Measurements from ENCODE around the gene PRKAG3.

PRKAG3 gene

GRCh38 chr2:218839888-218840287, 8.3 kb upstream of the PRKAG3 start:
- DNase-seq (ENCODE audit: low spot score), result no peak

DNA sequence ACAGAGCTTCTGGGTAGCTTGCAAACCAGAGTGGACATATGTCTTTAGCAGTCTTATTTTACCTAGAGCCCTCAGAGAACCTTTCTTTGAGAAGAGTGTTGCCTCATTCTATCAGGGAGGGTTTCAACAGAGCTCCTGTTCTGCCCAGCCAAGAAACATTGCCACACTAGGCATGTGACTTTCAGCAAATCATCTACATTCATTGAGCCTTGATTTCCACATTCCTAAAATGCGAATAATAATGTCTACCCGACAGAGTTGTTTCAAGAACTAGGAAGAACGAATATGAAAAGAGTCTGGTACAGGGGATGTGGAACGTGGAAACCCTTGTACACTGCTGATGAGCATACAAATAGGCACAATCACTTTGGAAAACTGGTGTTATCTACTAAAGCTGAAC, 7.8 kb upstream of the PRKAG3 start:
- DNase-seq (ENCODE audit: low spot score), result no peak

- no peak for DNase-seq (ENCODE audit: low spot score)
Observed at GRCh38 chr2:218837495-218837894, 5.9 kb upstream of the PRKAG3 start.

GRCh38 chr2:218834685-218835084, 3.1 kb upstream of the PRKAG3 start:
- DNase-seq (ENCODE audit: low spot score), result no peak

DNA sequence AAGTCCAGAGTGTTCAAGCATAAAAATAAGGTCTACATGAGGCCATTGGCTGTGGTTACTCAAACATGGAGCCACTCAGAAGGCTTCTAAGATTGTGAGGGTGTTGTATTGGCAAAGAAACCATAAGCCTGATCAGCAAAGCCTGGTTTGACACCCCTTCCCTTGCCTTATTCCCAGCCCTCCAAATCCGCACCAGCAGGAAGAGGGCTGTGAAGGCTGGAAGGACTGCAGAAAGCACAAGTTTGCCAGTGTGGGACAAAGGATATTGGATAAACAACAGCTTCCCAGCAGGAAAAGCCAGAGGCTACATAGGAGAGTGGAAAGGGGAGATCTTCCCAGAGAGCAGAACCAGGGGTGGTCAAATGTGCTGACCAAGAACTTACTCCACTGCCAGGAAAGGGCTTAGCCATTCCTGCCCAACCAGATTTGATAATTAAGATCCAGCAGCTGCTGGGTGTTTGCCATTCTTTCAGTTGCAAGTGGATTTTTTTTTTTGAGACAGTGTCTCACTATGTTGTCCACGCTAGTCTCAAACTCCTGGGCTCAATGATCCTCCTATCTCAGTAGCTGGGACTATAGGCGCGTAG, 1.5 kb upstream of the PRKAG3 start:
- DNase-seq (ENCODE audit: low spot score), result no peak

GRCh38 chr2:218832520-218832919, 917 bp upstream of the PRKAG3 start:
- DNase-seq (ENCODE audit: low spot score), result no peak

GRCh38 chr2:218832081-218832480, 478 bp upstream of the PRKAG3 start:
- DNase-seq (ENCODE audit: low spot score), result no peak

DNA sequence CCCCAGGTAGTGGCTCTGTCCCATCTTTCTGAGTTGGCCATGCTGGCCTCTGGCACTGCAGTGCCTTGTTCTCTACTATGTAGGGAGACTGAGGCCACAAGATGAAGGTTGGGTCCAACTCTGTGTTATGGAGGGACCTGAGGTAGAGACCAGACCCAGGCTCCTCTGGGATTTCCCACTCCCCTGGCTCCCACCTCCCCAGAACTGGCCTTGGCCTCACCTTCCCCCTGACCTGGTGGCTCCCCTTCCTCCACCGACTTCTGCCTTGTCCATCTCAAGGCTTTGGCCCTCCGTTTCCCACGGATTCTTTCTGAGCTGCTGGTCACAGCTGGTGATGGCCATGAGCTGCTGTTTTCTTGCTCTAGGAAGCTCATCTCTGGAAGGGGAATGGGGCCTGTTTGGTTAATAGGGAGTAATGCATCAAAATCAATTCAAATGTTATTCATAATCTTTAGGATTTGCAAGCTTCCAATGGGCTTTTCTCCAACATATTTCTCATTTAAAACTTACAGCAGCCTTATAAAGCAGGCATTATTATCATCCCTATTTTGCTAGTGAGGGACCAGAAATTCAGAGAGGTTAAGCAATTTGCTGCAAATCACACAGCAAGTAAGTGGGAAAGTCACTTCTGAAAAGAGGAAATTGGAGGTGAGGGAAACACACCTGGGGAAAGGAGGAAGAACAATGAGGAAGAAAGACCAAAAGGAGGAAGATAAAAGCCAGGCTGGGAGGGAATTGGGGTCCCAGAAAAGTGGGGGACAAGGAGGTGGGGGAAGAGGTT, 887 bp downstream of the PRKAG3 start:
- no peak for DNase-seq (ENCODE audit: low spot score)

DNA sequence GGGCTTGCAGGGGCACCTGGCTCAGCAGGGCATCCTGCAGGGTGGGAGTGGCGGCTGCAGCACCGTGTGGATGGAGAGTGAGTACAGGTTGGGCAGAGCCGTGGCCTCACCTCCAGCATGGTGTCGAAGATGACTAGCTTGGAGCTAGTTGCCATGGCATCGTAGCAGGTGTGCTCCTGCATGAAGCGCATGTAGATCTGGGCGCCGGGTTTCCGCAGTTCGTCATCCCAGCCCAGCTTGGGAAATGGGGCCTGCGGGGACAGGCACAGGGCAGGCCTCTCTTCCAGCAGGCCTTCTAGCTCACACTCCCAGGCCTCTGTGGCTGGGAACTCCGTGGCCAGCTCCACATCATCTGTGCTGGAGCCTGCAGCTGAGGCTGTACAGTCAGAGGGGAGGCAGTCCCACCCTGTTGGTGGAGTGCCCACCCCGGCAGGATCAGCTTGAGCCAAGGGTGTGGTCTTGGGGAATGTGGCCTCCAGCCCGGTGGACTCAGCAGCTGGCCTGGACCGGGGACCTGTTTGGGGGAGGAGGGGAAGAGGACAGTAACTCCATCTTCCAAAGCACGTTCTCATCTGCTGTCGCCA, 1.6 kb downstream of the PRKAG3 start:
- no peak for DNase-seq (ENCODE audit: low spot score)

DNA sequence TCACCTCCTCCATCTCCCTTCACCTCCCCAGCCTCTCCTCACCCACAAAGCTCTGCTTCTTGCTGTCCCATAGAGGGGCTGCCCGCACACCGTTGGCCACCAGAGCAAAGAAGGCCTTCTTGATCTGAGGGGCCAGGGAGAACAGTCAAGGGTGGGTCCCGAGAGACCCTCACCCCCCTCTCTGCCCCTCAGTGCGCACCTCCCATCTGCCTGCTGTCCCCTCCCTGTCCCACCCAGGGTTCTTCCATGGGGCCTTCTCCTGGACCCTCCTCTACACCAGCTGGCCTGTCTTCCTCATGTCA, 3.2 kb downstream of the PRKAG3 start:
- no peak for DNase-seq (ENCODE audit: low spot score)

GRCh38 chr2:218827701-218828476, 3.7 kb downstream of the PRKAG3 start:
- no peak for DNase-seq (ENCODE audit: low spot score)

DNA sequence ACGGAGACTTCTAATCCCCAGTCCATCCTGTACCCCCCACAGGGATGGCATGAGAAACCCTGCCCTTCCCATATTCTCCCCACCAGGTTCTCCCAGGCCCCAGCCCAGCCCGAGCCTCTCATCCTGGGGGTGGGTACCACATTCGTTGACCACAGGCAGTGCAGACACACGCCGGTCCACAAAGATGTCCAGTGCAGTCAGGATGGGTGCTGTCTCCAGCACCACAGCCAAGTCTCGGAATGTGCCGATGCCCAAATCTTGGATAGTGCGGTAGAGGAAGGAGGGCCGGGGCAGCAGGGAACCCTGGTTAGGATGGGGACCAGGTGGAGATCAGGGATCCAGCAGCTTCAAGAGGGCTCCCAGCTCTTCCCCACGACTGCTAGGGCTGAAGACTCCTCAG, 4.8 kb downstream of the PRKAG3 start:
- DNase-seq (ENCODE audit: low spot score), result no peak

- no peak for DNase-seq (ENCODE audit: low spot score)
Observed at GRCh38 chr2:218824004-218824403, 7.6 kb downstream of the PRKAG3 start.

DNA sequence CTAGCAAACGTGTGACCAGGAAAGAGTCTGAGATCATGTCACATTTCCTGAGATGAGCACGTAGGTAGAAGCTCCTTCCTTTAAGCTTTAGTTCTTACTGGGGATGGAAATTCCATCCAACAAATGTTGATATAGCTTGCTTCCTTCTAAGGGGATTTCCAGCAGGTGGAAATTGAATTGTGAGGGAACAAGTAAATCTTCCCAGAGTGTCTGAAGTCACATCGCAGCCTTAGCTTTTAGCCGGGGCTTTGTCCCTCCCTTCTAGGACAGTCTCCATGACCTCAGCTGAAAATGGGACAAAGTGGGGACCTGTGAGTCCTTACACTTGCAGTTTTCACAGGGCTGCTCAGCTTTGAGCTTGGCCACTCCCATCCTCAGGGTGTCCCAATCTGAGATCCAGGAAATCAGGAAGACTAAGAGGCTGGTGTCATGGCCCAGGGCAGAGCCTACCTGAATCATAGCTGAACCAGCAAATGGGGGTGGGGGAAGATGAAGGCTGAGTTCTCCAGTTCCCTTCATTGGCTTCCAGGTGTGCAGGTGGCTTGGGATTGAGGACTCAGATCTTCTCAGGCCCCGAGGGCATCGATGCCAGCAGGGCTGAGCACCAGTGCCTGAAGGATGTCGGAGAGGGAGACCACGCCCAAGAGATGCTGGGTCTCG, 8.3 kb downstream of the PRKAG3 start:
- no peak for DNase-seq (ENCODE audit: low spot score)

GRCh38 chr2:218822622-218823021, 9.0 kb downstream of the PRKAG3 start:
- no peak for DNase-seq (ENCODE audit: low spot score)

DNA sequence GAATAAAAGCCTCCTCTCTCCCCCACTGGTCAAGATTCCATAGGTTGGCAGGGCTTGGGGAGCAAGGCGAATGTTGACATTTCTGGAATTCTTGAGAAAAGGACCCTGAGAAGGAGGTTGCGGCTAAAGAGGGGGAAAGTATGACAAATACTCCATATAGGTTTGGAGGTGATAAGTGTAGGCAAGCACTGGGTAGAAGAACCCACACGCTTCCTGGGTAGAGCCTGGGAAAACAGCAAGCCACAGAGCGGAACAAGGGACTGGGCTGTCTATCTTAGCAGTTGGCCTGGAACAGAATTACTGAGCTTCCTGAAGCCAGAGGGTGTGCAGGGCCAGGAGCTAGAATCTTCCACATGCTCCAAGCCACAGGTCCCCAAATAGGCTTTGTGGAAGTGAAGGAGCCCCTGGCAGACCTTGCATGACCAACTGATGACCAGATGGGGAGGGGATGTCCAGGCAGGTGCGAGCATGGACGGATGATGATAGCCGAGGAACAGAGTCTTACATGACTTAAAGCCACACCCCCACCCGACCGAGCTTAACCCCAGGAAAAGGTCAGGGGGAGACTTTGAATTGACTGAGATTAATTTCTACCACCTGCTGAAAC, 9.9 kb downstream of the PRKAG3 start:
- no peak for DNase-seq (ENCODE audit: low spot score)

DNA sequence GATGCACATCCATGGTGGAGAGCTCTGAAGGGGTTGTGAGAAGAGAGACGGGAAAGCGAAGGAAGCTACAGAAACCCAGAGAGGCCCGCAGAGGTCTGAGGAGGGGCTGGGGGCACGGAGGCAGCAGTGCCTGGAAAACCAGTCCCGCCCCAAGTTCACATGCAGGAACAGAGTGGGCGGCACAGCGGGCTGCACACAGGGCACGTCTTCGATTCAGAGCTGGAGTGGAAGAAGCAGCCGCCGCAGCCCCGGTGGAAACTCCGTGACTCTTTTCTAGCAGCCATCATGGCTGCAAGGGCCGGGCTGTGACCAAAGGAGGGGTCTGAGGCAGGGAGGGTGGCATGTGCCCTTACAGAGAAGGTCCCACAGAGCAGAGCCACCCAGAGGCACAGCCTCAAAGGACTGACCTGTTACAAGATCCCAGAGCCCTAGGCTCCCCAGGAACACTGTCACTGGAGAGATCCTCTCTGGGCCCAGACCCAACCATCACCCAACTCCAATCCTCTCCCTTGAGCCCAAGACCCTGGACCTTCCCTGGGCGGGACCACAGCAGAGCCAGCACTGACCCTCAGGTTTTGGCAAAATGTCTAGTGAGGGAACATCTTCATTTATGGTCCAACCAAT, 10.7 kb downstream of the PRKAG3 start:
- DNase-seq (ENCODE audit: low spot score), result no peak

DNA sequence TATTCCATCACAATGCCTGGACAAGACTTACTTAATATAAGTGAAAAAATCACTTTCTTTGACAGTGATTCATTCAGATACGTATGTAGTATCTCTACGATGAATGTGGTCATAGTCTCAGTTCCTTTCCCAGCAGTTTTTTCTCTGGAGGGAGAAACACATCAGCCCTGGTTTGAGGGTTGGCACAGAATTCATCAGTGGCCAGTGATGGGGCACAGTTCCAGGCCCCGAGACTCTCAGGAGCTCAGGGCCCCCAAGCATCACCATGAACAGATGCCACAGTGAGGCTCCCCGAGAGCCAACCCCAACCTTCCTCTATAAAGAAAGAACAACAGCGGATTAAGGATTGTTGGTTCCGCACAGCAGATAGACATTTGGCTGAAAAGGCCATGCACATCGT, 12.5 kb downstream of the PRKAG3 start:
- no peak for DNase-seq (ENCODE audit: low spot score)

GRCh38 chr2:218816561-218817011, 15.0 kb downstream of the PRKAG3 start:
- DNase-seq (ENCODE audit: low spot score), result no peak

DNA sequence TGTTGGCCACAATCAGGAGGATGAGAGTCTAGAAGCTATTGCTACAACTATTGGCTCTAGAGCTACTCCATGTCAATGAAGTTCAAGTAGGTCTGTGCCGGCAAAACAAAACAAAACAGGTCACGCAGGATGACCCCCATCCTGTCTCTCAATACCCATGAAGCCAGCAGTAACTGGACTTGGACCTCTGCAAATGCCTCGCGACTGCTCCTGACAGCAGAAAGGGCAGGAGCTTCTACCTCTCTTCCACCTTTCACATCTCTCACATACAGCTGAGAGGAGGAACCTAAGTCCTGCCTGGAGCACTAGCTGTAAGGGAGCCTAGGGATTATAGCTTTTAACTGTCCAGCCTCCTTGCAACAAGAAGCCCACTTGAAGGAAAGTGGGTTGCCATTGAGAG, 16.0 kb downstream of the PRKAG3 start:
- no peak for DNase-seq (ENCODE audit: low spot score)

GRCh38 chr2:218815244-218815637, 16.4 kb downstream of the PRKAG3 start:
- DNase-seq (ENCODE audit: low spot score), result no peak
